ENCODE results near the gene SLC6A2. TPM values are rescaled to one million over a fixed set of nuclear protein-coding genes. Genes with fewer than 3 reads are reported as not detected.

SLC6A2 gene
- polyA plus RNA-seq, 5 donors, result 0.13 to 0.22 TPM; not detected in 3

DNA sequence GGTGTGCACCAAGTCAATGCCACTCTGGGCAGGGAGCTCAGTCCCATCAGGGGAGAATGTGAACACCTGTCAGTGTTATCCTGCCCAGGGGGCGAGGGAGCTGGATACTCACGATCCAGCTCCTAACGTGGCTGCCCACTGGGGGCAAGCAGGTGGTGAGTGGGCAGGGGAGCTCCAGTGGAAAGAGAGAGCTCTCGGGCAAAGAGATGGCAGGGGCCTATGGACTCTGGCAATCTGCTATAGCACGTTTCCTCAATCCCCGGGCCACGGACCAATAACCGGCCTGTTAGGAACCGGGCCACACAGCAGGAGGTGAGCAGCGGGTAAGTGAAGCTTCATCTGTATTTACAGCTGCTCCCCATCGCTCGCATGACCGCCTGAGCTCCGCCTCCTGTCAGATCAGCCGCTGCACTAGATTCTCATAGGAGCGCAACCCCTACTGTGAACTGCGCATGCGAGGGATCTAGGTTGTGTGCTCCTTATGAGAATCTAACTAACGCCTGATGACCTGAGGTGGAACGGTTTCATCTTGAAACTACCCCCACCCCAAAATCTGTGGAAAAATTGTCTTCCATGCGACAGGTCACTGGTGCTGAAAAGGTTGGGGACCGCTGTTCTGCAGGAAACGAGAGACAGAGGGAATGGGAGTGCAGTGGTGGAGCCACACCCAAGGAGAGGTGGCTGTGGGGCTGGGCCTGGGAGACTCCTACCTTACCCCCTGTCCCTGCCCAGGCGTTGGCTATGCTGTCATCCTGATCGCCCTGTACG, 15.6 kb downstream of the SLC6A2 start:
- no peak for DNase-seq

DNA sequence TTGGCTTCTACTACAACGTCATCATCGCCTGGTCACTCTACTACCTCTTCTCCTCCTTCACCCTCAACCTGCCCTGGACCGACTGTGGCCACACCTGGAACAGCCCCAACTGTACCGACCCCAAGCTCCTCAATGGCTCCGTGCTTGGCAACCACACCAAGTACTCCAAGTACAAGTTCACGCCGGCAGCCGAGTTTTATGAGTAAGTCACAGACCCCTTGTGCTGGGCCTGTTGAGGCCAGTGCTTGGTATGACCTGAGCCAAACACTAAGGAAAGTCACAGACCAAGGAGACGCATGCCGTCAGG, 16.1 kb downstream of the SLC6A2 start:
- DNase-seq, result no peak

DNA sequence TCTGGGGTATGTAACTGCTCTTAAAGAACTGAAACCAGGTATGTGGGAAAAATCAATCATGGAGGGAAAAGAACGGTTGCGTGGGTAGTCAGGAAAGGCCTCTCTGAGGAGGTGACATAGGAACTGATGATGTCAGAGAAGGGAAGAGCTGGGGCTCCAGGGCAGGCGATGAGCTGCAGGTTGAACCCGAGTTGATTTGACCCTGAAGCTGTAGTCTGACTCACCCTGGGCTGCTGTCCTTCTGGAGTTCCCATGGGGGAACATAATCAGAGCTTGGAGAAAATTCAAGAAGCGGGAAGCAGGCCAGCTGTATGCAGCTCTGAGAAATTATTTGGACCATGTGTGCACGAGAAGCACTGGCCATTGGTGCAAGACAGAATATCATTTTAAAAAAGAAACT, 16.7 kb downstream of the SLC6A2 start:
- no peak for DNase-seq

DNA sequence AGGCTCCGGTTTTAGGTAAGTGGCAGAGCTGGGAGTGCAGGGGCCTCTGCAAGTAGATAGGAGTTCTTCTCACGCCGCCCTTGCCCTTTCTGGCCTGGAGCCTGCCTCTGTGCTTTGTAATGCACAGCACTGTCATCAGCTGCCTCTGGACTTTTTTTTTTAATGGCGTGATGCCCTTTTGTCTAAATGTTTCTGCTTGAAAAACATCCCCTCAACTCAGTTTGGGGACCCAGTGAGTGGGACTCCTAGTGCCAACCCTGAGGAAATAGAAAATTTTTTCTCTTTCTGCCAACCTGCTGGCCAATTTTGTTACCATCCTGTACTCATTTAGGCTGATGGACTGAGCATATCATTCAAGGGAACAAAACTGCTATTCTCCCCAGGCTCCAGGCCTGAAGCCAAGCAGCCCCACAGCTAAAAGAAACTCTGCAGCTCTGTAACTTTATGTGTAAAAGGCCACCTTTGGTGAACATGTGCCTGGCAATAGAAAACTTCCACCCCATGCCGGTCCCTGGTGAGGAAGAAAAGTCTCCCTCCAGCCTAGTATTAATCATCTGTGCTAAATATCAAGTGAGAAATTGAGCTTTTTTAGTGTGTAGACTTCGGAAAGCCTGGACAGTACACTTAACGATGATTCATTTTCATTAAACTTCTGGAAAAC, 22.5 kb downstream of the SLC6A2 start:
- no peak for DNase-seq

GRCh38 chr16:55682086-55682485, 26.3 kb downstream of the SLC6A2 start:
- DNase-seq, result no peak

DNA sequence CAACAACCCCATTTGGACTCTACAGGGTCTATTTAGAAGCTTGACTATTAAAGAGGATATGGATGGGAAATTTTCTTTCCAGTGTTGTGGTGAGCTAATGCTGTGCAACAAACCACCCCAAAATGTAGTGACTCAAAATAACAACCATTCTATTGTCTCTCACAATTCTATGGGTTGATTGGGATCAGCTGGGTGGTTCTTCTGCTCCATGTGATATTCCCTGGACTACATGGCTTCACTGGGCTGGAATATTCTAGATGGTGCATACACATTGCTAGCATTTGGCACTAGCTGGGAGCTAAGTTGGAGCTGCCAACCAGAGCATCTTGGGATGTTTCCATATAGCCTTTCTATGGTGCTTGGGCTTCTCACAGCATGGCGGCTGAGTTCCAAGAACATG, 30.2 kb downstream of the SLC6A2 start:
- DNase-seq, result no peak

DNA sequence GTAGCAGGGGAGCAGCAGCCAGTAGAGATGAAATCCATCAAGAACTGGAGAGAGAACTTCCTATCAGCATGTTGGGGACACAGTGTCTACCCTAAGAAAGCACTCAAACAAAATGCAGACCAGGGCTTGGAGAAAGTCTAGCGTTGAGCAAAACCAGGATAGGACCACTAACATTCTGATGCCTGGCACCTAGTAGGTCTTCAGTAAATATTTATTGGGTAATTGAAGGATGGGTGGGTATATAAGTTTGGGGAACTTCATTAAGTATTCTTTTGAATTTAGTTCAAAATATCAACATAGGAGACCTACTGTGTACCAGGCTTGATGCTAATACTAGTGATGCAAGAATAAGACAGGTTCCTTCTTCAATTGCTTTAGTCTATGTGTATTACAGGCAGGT, 30.9 kb downstream of the SLC6A2 start:
- no peak for DNase-seq

- no peak for DNase-seq
Observed at GRCh38 chr16:55687802-55688201, 32.0 kb downstream of the SLC6A2 start.

GRCh38 chr16:55690841-55691240, 35.1 kb downstream of the SLC6A2 start:
- no peak for DNase-seq

- DNase-seq, result no peak
Observed at GRCh38 chr16:55691771-55692170, 36.0 kb downstream of the SLC6A2 start.

DNA sequence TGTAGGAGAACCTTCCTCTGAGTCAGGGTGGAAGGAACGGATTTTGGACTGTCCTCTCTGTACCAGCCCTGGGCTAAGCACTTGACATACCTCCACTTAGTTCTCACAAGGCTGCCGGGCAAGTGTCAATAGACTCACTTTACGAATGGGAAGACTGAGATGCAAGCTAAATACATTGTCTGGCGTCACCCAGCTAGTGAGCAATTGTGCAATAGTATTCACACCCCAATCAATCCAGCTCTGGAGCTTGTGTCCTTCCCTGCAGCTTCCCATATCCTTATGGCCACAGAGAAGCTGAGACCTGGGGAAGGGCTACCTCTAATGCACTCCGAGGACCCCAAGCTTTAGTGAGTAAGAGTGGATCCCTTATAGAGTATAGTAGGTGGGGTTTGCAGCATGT, 39.8 kb downstream of the SLC6A2 start:
- DNase-seq, result no peak

DNA sequence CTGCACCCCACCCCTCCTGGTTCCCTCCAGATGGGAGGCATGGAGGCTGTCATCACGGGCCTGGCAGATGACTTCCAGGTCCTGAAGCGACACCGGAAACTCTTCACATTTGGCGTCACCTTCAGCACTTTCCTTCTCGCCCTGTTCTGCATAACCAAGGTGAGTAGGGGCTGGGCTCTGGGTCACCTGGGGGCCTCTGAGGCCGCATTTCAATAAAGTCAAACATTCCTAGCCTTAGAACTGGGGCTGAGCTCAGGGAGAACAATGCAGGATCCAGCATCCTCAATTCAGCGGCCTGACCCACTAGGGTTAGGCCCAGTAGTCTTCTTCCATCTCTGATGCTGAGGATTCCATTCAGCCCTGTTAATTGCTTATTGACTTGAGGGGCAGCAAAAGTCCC, 42.1 kb downstream of the SLC6A2 start:
- no peak for DNase-seq

DNA sequence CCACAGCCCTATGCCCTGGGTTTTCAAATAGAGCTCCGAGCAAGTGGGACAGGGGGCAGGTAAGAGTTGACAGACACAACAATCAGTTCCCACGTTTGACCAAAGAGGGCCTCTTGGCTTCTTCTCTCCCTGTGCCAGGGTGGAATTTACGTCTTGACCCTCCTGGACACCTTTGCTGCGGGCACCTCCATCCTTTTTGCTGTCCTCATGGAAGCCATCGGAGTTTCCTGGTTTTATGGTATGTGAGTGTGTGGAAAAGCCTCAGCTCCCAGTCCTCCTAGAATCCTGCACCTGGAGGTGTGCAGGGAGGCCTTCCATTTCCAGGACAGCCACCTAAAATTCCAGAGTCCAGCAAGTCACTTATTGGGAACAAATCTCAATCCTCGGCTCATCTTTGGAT, 42.5 kb downstream of the SLC6A2 start:
- no peak for DNase-seq

DNA sequence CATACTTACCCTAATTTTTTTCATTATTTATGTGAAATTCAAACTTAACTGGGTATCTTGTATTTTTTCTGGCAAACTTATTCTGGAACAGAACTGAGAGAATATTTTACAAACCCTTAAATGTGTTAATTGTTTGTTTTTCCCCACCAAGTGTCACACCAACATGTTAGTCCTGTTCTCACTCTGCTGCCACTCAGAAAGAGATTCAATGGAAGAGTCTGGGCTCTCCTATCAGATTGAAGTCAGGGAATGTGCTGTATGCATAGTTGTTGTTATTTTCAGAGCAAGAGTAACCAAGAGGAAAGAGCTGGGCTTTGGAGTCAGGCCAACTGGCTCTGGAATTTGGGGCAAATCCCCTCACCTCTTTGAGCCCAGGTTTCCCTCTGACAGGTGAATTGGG, 43.2 kb downstream of the SLC6A2 start:
- DNase-seq, result no peak

GRCh38 chr16:55699616-55700015, 43.8 kb downstream of the SLC6A2 start:
- no peak for DNase-seq

DNA sequence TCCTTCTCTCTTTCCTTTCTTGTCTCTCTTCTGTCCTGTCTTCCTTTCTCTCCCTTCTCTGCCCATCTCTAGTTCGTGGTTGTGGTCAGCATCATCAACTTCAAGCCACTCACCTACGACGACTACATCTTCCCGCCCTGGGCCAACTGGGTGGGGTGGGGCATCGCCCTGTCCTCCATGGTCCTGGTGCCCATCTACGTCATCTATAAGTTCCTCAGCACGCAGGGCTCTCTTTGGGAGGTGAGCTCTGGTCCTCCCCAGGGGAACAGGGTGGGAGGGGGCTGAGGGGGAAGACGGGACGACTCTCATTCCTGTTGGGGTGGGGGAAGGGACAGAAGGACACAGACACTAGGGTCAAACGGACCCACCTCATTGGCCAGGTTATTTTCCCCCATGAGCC, 44.3 kb downstream of the SLC6A2 start:
- DNase-seq, result no peak

DNA sequence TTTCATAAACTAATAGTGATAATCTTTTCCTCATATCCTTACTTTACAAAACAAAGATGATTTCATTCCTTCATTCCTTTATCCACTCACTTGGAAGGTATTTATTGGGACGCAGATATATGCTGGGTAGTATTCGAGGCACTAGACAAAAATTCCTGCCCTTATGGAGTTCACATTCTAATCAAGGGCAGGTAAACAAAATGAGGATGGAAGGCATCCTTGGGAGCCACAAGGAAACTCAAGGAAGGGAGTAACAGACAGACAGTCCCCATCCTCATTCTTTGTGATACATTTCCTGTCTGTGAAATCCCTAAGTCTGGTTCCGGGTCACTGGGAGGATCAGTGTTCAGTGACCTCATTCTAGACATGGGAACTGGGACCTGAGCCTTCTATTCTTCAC, 45.2 kb downstream of the SLC6A2 start:
- DNase-seq, result no peak

GRCh38 chr16:55701442-55702319, 45.9 kb downstream of the SLC6A2 start:
- DNase-seq, result no peak

DNA sequence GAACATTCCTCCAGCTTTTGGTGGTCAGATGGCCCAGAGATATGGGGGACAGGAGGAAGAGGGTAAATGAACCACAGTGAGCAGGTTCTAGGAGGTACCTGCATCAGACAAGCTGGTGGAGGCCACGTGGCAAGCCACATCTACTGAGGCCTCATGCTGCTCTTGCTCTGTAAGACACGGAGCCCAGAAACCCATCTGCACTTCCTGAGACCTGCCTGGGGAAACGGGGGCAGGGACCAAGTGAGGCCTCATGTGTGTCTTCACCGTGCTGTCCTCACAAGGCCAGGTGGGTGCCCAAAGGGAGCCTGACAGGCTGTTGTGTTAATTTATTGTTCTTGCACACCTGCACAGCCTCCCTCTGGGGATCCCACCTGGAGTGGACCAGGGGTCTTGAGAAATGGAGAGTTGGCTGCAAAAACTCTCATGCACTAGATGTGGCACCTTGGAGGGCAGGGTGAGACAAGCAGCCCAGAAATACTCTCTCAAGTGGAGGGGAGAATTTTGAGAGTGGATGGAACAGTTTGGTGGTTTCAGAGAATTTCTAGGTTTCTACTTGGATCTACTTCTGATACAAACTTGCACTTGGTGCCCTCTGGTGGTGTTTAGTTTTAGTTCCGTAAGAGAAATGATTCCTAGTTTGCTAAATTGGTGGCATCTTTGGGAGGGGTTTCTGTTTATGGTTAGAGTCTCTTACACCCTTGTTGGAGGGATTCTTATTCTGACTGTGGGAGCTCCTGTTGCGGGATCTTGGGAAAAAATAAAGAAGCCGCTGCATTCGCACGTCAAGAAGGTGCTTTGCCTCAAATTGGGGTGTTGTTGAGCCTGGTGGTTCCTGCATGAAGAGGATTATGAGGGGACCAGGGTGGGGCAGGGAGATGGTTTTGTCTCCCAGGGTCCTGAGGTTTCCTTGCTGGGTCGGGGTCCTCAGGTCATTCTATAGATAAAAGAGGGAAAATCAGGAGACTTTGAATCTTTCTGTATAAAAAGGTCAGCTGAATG, 47.5 kb downstream of the SLC6A2 start:
- DNase-seq, result peak; percentile 31 to 46

- peak; percentile 72 to 73 for DNase-seq
Observed at GRCh38 chr16:55706739-55707384, 51.1 kb downstream of the SLC6A2 start.

GRCh38 chr16:55709801-55710200, 54.0 kb downstream of the SLC6A2 start:
- DNase-seq, result no peak
